ENCODE measurements around the gene FCHSD2. TPM values are rescaled to one million over a fixed set of nuclear protein-coding genes. Genes with fewer than 3 reads are reported as not detected.

Gene FCHSD2
- total RNA-seq, 1 donor from 2014 or later: 32.8 TPM

DNA sequence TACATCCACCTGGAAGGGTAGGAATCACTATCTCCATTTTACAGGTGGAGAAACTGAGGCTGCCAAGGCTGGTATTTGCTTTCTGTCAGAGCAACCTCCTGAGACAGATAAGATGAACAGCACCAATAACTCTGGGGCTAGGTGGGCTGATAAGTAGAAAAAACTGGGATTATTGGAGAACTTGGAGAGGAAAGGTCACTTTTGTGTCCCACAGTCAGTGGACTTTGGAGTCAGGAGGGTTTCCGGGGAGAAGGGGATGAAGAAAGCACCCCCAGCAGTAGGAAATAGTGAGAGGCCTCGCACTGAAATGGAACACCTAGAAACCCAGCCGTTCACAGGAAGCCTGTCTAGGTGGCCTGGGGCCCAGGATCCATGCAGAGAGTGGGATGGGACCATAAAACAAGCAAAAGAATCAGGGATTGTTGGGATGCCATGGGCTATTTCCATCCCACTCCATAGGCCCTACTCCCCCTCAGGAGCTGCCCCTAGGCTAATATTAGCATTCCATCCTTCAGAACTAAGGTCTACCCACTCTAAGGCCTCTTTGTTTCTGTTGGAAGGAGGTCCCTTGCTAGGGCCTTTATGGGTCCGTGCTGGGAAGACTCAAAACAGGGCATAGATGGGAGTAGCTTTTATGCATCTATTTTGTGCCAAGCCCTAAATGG lies 31.0 kb upstream of the FCHSD2 start:
- no peak for DNase-seq (ENCODE audit: extremely low read depth, low read depth, low spot score)

DNA sequence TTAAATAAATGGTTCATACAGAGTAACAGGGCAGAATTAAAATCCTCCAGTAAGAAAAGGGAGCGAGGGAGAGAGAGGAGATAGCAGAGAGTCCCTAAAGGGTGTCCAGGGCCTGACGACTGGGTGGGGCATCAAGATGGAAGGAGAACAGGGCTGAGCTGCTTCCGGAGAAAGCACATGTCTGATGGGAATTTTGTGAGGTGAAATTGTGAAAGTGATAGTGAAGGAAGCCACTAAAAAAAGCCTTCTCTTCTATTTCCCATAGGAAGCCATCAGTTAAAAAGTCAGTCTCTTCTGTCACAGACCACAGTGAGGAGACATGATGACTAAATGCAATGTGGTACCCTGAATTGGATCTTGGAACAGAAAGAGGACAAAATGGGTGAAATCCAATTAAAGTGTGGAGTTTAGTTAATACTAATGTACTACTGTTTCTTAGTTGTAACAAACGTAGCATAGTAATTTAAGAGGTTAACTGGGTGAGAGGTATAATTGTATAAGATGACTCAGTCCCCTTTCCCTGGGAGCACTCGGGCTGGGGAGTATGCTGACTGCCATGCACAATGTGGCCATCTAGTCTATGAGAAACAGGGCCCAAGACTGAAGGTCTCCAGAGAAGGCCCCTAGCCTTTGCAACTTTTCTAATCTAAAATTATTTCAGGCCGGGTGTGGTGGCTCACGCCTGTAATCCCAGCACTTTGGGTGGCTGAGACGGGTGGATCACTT lies 29.5 kb upstream of the FCHSD2 start:
- DNase-seq (ENCODE audit: extremely low read depth, low read depth, low spot score): no peak

DNA sequence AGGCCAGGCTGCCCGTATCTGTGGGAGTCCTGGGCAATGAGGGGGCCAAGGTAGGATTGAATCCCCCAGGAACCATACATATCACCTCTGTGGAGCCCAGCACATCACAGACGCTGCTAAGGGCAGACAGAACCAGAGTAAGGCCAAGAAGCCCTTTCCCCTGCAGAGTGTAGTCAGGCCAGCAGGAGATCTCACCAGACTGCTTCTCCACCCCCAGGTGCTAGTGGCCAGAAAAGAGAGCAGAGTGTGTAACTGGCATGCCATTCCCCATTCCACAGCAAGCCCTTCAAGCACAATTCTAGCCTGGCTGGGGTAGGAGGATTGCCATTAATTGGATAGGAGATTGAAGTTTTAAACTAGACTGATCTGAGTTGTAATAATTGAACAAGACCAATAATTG lies 28.0 kb upstream of the FCHSD2 start:
- no peak for DNase-seq (ENCODE audit: extremely low read depth, low read depth, low spot score)

DNA sequence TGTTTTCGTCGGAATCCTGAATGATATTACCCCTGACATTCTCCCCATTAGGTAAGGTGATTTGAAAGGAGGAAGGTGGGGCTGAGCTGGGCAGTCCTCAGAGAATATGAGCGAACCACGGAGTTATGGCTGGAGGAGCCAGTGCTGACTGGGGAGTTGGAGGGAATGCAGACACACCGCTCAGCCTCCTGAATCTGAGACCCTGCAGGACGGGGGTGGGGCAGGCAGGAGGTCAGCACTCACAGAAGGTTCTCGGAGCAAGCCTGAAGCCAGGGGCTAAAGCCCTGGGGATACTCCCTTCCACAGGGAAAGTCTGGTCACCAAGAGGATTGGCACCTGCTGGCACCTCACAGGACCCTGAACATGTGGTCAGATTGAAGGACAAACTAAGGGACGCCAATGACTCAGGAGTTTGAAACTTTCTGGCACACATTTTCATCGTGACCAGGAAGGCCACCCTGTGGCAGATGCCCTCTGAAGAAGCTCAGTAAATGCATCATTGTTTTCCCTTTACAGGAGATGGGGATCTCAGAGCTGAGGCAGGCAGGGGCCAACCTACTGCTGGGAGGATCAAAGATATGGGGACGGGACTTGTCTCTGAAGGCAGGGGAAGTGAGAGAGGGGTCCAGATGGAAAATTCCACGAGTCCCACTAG lies 26.9 kb upstream of the FCHSD2 start:
- no peak for DNase-seq (ENCODE audit: extremely low read depth, low read depth, low spot score)

DNA sequence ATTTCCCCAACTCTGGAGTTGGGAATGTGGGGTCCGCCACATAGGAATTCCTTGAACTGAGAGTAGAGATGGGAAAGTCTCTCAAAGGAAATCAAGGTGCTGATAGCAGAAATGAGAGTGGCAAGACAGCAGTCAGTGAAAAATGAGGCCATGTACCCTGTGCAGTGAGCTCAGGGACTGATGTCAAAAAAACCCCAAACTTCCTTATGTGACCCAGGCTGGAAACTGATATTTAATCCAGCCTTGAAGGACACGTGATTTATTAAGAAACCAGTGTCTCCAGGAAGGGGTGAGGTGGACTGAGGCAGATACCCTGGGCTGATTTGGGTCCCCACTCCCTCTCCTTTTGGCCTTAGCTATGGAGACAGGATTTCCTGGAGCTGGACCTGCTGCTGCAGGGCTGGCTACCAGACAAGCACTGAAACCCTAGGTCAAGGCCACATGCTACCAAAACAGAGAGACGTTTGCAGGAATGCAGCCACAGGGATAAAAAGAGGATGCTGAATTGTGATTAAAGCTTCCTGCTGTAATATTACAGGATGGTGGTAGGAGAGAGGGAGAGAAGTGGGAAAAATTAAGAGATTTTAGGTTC lies 25.3 kb upstream of the FCHSD2 start:
- DNase-seq (ENCODE audit: extremely low read depth, low read depth, low spot score): no peak

DNA sequence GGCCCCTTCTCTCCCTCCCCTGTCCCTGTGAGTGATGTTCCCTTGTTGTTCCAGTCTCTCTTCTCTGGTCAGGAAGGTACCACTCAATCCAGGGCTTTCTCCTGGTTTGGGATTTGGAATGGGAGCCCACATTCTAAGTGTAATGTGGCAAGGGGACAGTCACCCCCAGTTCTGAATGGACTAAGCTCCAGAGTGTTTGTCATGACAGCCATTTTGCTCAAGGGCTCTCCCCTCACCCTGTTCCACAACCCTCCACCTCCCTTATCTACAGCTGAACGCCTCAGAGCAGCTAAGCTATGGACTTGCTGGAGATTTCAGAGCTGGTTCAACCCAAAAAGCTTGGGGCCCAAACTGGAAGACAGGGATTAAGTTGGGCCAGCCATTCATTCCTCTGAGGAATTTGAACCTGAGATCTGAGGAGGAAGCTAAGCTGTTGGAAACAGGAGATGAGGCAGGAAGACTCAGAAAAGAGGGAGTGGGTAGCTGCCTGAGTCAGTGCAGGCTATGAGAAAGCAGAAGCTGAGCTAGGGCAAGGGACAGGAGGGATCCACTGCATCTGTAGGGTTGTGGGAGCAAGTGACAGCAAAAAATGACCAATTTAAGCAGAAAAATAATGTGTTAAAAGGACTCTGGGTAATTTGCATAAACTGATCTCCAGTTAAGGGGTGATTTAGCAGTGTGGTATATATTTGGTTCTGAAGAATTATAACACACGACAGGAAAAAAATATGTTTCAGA lies 22.9 kb upstream of the FCHSD2 start:
- no peak for DNase-seq (ENCODE audit: extremely low read depth, low read depth, low spot score)

DNA sequence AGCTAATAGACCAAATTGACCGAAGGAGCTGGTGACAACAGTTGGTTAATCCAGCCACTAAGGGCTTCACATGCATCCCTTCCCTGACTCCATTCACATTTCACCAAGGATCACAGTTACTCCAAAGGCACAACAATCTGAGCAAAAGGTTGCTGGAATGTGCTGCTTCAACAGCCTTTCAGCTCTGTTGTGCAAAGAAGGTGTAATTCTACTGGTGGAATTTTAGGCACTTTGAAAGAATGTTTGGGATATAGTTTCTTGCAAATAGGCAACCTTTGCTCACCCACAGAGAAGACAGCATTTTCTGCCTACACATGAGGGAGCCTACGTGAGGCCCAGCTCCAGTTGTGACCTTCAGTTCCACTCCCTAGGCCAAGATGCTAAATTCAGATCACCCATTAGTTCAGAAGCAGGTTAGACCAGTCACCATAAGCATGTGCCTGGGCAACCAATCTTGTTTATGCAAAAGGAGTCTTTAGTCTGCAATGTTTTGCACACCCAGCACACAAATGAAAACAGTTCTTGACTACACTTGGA lies 21.6 kb upstream of the FCHSD2 start:
- DNase-seq (ENCODE audit: extremely low read depth, low read depth, low spot score): no peak

DNA sequence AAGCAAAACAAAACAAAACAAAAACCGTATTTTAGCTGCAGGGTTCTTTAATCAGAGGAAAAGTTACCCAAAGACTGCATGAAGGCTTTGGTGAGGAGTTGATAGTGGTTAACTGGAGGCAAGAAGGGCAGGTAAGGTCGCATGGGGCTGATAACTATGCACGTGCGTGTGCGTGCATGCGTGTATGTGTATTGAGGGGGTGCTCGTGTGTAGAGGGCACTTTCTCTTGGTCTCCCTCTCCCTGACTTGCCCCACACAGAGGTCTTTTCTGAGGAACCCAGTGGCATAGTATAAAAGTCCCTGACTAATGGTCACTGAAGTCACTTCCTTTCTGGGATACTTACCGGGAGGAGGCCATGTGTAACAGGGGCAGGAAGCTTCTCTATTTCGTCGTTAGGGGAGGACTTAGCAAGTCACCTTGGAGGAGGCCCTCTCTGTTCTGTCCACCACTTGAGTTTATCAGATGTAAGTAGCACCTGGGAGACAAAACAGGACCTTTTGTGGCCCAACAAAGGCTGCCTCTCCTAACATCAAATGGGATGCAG lies 20.1 kb upstream of the FCHSD2 start:
- no peak for DNase-seq (ENCODE audit: extremely low read depth, low read depth, low spot score)

DNA sequence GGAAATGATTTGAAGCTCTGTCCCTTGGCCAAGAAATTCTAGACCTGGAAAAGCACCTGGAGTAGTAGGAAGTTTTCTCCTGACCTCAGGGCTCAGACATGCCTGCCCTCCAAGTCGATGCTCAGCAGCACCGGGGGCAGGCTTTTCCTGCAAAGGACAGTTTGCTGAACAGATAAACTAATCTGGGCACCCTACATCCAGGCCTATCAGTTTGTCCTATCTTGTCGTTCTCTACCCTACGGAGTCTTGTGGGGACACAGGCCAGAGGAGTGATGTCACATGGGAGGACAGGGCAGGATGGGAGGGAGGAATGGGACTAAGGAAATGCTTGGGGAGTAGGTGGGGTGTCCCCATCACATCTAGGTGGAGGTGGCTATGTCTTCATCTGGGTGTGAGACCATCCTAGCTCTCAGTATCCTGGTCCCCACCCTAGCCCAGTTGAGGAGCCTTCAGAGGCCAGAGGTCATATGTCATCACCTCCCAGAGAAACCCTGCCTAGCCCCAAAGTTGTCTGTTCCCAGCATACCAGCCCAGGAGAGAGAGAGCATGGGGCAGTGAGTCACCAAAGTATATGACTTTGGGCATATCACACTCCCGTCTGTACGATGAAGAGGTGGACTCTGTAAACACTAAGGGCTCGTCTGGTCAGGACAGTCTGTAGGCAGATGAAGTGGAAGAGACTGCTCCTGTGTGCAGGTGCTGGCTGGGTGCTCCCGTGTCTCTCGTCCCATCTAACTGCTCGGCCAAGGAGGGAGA lies 18.1 kb upstream of the FCHSD2 start:
- no peak for DNase-seq (ENCODE audit: extremely low read depth, low read depth, low spot score)

DNA sequence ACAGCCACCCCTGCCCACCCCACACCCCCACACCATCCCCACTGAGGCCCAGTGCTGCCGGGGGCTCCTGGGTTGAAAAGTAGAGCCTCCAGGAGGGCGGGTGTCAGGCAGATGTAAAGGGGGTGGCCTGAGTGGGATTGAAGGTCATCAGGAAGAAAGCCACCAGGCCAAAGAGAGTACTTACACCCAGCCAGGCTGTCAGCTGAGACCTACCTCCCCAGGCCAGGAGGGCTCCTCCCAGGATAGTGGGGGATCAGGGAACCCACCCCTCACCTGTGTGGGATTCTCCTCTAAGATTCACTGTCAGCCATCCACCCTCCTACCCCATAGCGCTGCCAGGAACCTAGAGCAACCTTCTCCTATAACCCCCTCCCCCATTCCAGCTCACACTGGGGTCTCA lies 17.2 kb upstream of the FCHSD2 start:
- no peak for DNase-seq (ENCODE audit: extremely low read depth, low read depth, low spot score)

DNA sequence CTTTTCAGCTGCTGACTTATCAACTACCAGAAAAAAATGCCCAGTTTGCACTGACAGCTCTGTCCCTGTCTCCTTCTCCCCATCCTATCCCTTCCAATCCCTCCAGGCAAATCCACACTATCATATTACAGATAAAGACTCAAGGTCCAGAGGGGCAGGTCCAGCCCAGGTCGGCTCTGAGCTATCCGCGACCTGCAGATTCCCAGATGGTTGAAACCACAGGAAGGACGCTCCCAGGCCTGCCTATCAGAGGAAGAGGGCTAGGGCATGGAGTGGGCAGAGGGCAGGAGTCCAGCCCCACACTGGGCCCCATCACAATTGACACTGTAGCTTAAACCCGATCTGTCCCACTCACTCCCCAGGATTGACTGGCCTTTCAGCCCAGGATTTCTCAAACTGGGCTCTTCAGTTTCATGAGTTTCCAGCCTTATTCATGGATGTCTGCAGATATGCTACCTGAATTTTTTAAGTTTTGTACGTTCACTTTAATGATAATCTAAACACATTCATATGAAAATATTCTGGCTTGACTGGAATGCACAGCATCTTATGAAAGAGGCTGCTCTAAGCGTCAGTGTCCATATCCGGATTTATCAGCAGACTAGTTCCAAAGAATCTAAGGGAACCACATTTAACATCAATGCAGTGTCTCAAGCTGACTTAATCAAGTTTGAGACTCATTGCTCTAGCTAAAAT lies 16.4 kb upstream of the FCHSD2 start:
- DNase-seq (ENCODE audit: extremely low read depth, low read depth, low spot score): no peak

DNA sequence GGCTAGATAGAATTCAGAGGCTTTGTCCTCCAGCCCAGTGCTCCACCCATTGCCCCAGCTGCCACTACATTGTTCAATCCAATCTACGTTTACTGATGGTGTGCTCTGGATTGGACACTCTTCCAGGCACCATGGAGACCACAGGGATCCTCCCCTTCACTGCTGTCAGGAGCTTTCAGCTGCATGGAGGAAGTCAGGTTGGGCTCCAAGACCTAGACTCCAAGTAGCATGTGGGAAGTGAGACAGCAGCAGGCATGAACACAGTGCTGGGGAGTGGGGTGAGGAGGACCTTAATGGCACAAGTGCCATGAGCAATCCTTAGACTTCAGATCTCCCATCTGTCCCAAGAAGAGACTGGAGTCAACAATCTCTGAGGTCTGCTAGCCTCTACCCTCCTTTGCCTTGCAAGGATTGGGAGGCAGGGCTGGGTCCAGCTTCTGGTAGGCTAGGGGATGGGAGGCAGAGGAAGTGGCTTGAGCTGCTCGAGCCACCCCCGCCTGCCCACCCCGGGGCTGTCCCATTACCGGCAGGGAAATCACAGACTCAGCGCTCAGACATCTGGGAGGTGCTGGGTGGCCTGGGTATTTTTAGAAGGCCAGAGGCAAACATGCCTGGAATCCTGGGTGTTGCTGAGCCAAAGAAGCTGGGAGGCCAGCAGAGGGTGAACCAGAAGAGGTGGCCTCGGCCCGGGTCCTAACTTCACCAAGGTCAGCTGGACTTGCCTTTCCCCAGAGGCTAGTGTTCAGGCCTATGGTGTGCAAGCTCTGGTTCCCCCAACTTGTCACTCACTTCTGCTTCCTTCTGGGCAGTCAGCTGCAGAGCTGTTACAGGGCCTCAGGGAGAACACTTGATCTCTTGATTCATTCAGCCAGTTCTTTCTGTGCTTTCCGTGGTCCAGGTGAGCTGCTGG lies 15.2 kb upstream of the FCHSD2 start:
- DNase-seq (ENCODE audit: extremely low read depth, low read depth, low spot score): no peak

DNA sequence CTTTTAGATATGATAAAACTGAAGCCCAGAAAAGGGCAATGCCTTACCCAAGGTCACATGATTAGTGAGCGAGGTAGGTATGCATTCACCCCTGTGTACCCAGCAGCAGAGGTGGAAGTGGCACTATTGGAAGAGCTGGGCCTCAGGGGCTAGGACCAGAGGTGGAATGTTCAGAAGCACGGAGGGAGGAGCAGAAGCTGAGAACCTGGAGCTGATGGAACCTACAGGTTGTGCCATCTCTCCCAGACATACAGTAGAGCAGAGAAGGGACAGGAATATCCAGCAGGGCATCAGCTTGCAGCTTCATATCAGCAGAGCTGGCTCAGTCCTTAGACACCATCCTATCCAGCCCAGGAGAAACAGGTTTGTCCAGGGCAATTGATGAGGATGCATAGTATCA lies 14.6 kb upstream of the FCHSD2 start:
- DNase-seq (ENCODE audit: extremely low read depth, low read depth, low spot score): no peak

DNA sequence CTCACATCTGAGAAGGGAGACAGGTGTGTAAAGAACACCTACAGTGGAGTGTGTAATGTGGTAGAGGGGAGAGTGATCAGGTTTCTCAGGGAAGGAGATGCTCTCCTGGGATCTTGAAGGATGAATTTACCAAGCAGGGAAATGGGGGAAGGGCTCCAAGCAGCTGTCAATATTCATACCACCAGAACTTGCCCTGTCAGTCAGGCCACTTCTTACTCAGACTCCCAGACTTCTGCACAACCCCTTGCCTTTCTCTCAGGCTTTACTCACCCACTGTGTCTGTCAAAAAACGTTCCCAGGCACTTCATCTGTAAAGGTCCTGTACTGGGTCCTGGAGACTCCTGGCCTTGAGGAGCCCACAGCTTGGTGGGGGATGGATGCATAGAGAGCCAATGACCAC lies 14.0 kb upstream of the FCHSD2 start:
- DNase-seq (ENCODE audit: extremely low read depth, low read depth, low spot score): no peak

DNA sequence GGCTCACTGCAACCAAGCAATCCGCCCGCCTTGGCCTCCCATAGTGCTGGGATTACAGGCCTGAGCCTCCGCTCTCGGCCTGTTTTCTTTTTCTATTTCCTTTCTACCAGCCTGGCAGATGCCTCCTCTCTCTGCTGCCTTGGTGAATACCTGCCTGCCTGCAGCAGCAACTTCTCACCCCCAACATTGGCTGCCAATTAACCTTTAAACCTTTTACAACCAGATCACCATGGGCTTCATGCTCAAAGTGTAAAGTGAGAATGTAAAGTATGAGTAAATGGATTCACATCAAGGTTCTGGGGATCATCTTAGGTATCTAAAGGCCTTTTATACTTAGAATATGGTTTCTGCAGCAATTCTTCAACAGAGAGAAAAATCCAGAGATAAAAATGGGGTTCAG lies 13.0 kb upstream of the FCHSD2 start:
- DNase-seq (ENCODE audit: extremely low read depth, low read depth, low spot score): no peak

DNA sequence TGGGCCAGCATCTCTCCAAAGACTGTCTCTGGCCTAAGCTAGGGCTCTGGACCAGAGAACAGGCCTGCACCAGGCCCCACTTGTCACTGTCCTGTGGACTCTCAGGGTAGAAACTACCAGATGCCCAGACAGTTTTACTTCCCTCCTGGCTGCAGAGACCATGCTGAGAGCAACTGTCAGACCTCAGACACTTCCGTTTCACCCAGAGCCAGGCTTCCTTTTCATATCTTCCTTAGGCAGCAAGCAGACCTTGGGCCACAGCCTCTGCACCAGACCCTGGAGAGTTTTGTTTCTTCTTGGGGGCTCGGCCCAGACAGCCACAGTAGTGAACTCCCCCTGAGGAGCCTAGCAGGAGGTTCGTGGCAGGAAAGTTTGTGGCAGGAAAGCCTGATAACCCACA lies 12.1 kb upstream of the FCHSD2 start:
- DNase-seq (ENCODE audit: extremely low read depth, low read depth, low spot score): no peak

DNA sequence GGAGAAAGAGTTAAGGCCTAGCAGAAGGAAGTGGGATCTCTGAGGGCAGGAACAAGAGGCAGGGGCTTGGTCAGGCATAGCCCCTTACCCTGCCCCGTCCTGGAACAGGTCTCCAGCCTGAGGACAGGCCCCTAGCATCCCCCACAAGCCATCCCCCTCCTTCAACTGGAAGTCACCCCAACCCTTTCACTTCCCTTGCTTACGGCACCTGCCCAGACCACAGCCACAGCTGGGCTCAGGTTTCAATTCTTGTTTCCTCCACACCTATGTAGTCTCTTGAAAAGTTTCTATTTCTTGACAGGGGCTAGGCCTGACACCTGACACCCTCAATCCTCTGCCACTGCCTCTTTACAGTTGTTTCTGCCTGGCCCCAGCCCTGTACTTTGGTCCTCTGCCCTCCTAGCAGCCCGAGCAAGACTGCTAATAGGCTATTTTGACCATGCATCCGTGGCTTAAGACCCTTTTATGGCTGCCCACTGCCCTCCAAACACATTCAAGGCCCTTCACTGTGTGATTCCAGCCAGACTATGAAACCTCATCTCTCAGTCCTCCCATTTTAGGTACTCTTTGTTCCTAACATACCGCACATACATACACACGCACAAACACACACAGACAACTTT lies 10.9 kb upstream of the FCHSD2 start:
- DNase-seq (ENCODE audit: extremely low read depth, low read depth, low spot score): no peak
